GM23248 (cell line): Measurements from ENCODE around the gene KDM2A.

Experiments
- EZH2 ChIP-seq: fragments of 200-600 bp; sonication (generic); IDR thresholded peaks from 2 replicates; pipeline ENCODE4 v1.6.1; 2018; ENCODE audit warnings: antibody characterized with exemption, mild to moderate bottlenecking; ENCODE audit not compliant: insufficient read depth, poor library complexity, severe bottlenecking
- EZH2phosphoT487 ChIP-seq: fragments of 200-600 bp; sonication (generic); IDR thresholded peaks from 2 replicates; pipeline ENCODE4 v1.6.1; 2018; ENCODE audit warnings: antibody characterized with exemption, moderate library complexity, mild to moderate bottlenecking, low read depth; ENCODE audit not compliant: insufficient read depth

GRCh38 chr11:67280341-67280787 lies 161.3 kb downstream of the KDM2A start:
- TF ChIP-seq EZH2phosphoT487: no peak
- no peak for TF ChIP-seq EZH2
